Activated B cell treated with CpG ODN at 0.5 μM for 24 hours (primary cell): ENCODE results near the gene LCLAT1. TPM values are rescaled to one million over a fixed set of nuclear protein-coding genes. Genes with fewer than 3 reads are reported as not detected.

Experiments used
- ATAC-seq: fragments of 200-7000 bp; cut with Tn5 transposase; one replicate; pipeline ENCODE4 v1.10.0; 2021; ENCODE audit warnings: low read depth, mild to moderate bottlenecking, moderate library complexity
- CTCF ChIA-PET: fragments of 350-600 bp; sonication (Branson Sonifier 250); formaldehyde crosslinking; loops from one replicate; lab custom pipeline; 2021; ENCODE audit warnings: antibody characterized with exemption; lab: Charles Lee
- POLR2A ChIA-PET: fragments of 350-600 bp; sonication (Branson Sonifier 250); formaldehyde crosslinking; loops from one replicate; lab custom pipeline; 2021; ENCODE audit warnings: antibody characterized with exemption; lab: Charles Lee
- DNase-seq: peaks from one replicate; pipeline ENCODE4 v3.0.0; 2022
- H3K27ac Mint-ChIP-seq: one replicate; pipeline ENCODE4 v1.8.0; 2020; ENCODE audit warnings: mixed read lengths
- H3K27me3 Mint-ChIP-seq: one replicate; pipeline ENCODE4 v1.8.0; 2021; ENCODE audit warnings: mixed read lengths
- H3K36me3 Mint-ChIP-seq: one replicate; pipeline ENCODE4 v1.8.0; 2021; ENCODE audit warnings: low read depth, mixed read lengths
- H3K4me1 Mint-ChIP-seq: one replicate; pipeline ENCODE4 v1.8.0; 2021; ENCODE audit warnings: mixed read lengths
- H3K4me3 Mint-ChIP-seq: one replicate; pipeline ENCODE4 v1.8.0; 2020; ENCODE audit warnings: mild to moderate bottlenecking, mixed read lengths
- H3K9me3 Mint-ChIP-seq: one replicate; pipeline ENCODE4 v1.8.0; 2020; ENCODE audit warnings: mixed read lengths
- intact Hi-C: fragments of 100-400 bp; cut with micrococcal nuclease; formaldehyde crosslinking; loops from one replicate; pipeline ENCODE4 v1.15.1; 2024
- total RNA-seq: library from RNA; stranded (reverse); gene quantifications from 2 replicates; pipeline ENCODE4 v1.2.3, GENCODE V29; 2022
- TF ChIP-seq, protein P1 (sequence below): fragments of 200-600 bp; IDR thresholded peaks from one replicate; pipeline ENCODE4 v1.8.0; 2022; ENCODE audit warnings: antibody characterized with exemption, mild to moderate bottlenecking

The LCLAT1 gene
- total RNA-seq, 1 donor from 2014 or later, result 25.9 TPM

DNA sequence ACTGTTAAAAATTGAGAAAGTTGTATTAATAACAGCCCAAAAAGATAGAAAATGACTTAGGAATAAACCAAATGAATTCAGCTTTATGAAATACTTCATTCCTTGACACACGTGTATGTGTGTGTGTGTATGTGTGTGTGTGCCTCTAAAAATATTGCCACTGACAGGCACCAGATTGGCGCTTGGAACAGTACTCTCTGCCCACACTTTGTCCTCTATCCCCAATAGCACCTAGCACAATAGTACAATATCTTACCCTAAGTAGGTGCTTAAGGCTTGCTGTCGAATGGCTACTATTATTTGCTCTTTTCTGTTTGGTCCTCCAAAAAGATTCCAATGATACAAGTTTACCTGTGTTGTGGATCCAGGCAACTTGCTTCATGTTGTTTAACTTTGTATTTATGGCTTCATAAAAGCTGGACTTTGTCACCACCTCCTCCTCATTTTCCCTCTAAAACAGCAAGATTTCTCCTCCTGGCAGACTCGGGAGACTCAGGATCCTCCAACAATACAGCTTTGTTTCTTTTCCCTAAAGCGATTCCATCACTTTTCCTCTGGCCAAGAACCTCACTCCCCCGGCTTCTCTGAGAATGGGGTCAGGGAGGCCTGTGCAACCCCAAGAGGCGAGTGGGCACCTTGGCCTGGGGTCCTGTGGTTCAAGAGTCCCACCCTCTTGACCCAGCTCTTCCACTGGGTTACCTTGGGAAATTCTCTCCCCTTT is 43.3 kb upstream of the LCLAT1 start:
- Mint-ChIP-seq H3K27me3 (no peaks in the 10 kb centered on the region), H3K36me3 (no peaks in the 10 kb centered on the region), H3K4me3 (no peak overlapping the region), H3K27ac (no peak overlapping the region), H3K4me1 (peaks cover 9% of the 10 kb centered on the region), H3K9me3 (no peaks in the 10 kb centered on the region)
- ChIA-PET CTCF (no interaction called here), POLR2A (interaction anchor here (0.7 kb wide), 1 partner anchor 23 kb away, joined by 3 read pairs; no protein-coding TSS in a partner anchor)
- TF ChIP-seq, protein P1, sequence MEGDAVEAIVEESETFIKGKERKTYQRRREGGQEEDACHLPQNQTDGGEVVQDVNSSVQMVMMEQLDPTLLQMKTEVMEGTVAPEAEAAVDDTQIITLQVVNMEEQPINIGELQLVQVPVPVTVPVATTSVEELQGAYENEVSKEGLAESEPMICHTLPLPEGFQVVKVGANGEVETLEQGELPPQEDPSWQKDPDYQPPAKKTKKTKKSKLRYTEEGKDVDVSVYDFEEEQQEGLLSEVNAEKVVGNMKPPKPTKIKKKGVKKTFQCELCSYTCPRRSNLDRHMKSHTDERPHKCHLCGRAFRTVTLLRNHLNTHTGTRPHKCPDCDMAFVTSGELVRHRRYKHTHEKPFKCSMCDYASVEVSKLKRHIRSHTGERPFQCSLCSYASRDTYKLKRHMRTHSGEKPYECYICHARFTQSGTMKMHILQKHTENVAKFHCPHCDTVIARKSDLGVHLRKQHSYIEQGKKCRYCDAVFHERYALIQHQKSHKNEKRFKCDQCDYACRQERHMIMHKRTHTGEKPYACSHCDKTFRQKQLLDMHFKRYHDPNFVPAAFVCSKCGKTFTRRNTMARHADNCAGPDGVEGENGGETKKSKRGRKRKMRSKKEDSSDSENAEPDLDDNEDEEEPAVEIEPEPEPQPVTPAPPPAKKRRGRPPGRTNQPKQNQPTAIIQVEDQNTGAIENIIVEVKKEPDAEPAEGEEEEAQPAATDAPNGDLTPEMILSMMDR, result no peak
- ATAC-seq, result no peak
- DNase-seq, result no peak
- intact Hi-C loops, result no loop called here

DNA sequence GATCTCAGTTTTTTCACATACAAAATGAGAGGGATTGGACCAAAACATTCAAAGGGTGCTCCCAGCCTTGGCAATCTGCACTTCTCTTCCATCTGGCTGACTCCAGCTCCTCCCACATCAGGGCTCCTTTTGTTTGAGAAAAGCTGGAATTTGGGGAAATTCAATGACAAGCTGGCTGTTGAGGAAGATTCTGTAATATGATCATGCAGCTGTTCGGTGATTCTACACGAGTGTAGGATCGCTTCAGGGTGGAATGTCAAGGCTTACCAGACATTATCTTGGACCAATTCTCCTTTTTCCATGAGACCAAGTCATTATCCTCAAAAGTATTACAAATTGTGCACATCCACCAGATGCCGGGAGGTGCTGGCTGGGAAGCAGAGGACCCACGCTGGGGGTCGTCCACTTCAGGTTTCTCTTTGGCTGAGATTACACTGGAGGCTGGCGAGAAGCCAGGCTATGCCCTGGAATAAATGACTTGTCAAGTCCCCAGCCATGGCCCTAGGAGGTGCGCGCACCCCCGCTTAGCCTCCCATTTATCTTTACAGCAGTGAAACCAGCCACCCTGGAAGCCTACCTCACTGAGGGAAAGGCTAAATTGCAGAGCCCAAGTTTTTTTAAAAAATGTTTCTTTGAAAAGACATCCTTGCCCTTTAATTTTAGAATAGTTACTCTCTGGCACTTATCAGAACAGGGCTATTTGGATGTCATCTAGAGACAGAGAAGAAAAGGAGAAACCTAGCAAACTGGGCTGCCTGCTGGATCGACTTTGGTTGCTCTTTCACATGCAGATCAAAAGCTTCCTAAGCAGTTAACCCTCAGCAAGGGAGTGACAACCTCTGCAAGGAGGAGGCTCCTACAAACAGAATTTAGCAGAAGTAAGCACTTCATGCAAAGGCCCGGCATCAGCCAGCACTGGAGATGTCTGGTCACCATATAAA is 42.5 kb upstream of the LCLAT1 start:
- TF ChIP-seq, protein P1, result no peak
- intact Hi-C loops, result no loop called here
- Mint-ChIP-seq H3K27me3 (no peaks in the 10 kb centered on the region), H3K4me1 (peaks cover 11% of the 10 kb centered on the region), H3K36me3 (no peaks in the 10 kb centered on the region), H3K9me3 (no peaks in the 10 kb centered on the region), H3K27ac (no peak overlapping the region), H3K4me3 (no peak overlapping the region)
- ChIA-PET POLR2A (interaction anchor here (0.7 kb wide), 1 partner anchor 24 kb away, joined by 3 read pairs; no protein-coding TSS in a partner anchor), CTCF (no interaction called here)
- ATAC-seq, result no peak
- DNase-seq, result no peak

DNA sequence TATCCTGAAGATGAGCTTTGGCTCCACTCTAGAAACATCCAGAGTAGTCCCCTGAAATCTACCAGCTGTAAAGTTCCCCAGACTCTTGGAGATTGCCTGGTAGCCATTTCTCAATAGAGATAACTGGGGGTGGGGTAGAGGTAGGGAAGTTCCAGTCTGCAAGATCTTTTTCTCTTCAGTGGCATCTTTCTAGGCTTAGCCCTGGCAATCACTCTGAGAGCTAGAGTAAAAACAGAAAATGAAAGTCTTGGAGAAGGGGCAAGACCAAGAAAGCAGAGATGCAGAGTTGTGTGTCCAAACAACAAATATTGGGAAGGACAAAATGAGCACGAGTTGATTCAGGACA is 41.8 kb upstream of the LCLAT1 start:
- Mint-ChIP-seq H3K4me1 (peaks cover 14% of the 10 kb centered on the region), H3K4me3 (no peak overlapping the region), H3K36me3 (no peaks in the 10 kb centered on the region), H3K27ac (no peak overlapping the region), H3K9me3 (no peaks in the 10 kb centered on the region), H3K27me3 (no peaks in the 10 kb centered on the region)
- ChIA-PET POLR2A (no interaction called here), CTCF (no interaction called here)
- TF ChIP-seq, protein P1, result no peak
- intact Hi-C loops, result no loop called here
- ATAC-seq (no peak), DNase-seq (no peak)

DNA sequence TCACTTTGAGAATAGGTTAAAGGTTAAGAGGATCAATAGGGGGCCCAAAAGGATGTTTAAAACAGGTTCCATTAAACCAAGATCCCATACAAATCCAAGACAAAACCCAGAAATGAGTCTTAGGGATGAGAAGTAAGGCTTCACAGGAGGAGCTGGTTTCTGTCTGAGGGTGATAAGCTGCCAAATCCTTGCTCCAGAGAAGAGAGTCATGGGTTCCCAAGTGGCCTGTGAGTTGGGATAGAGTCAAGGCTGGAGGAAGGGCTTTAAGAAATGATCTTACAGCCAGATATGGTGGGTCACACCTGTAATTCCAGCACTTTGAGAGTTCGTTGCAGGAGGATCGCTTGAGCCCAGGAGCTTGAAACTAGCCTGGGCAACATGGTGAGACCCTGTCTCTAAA is 40.2 kb upstream of the LCLAT1 start:
- no peak for ATAC-seq
- Mint-ChIP-seq H3K9me3 (no peaks in the 10 kb centered on the region), H3K36me3 (no peaks in the 10 kb centered on the region), H3K27me3 (no peaks in the 10 kb centered on the region), H3K4me1 (peaks cover 31% of the 10 kb centered on the region), H3K4me3 (no peak overlapping the region), H3K27ac (no peak overlapping the region)
- ChIA-PET POLR2A (no interaction called here), CTCF (no interaction called here)
- TF ChIP-seq, protein P1, result no peak
- no peak for DNase-seq
- intact Hi-C loops, result no loop called here

DNA sequence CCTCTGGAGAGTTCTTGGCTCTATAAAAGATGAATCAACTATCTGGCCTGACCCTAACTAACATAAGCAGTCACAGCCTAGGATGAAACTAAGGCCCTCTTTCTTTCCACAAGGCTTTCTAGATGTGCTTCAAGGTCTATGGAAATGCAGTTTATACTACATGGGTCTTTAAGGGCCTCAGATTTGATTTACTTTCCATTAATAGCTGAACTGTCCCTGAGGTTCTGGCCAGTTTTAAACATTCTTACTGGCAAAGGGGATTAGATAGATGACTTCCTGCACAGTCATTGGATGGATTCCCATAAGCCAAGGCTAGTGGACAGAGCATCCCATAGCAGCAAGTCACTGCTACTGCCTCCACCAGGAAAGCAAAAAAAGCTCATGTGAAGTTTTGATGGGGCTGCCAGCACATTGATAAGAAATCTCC is 38.1 kb upstream of the LCLAT1 start:
- H3K4me1 Mint-ChIP-seq, result peaks cover 32% of the 10 kb centered on the region
- intact Hi-C loops, result loop anchor here (2.0 kb wide), 1 partner anchor 14 kb away; no protein-coding TSS in a partner anchor

More for the DNA sequence above, 38.1 kb upstream of the LCLAT1 start:
- TF ChIP-seq, protein P1, result no peak
- ChIA-PET CTCF (interaction anchor here (1.0 kb wide), 1 partner anchor 201 kb away, joined by 3 read pairs; no protein-coding TSS in a partner anchor), POLR2A (no interaction called here)
- no peaks in the 10 kb centered on the region for H3K9me3 Mint-ChIP-seq
- no peak overlapping the region for H3K27ac Mint-ChIP-seq
- ATAC-seq (no peak), DNase-seq (no peak)
- H3K27me3 Mint-ChIP-seq, result no peaks in the 10 kb centered on the region
- no peak overlapping the region for H3K4me3 Mint-ChIP-seq
- no peaks in the 10 kb centered on the region for H3K36me3 Mint-ChIP-seq
